Measurements from ENCODE around the gene OCA2.
A peak's percentile ranks its signal among the peaks of the same experiment; 100 is the strongest.

Gene OCA2

DNA sequence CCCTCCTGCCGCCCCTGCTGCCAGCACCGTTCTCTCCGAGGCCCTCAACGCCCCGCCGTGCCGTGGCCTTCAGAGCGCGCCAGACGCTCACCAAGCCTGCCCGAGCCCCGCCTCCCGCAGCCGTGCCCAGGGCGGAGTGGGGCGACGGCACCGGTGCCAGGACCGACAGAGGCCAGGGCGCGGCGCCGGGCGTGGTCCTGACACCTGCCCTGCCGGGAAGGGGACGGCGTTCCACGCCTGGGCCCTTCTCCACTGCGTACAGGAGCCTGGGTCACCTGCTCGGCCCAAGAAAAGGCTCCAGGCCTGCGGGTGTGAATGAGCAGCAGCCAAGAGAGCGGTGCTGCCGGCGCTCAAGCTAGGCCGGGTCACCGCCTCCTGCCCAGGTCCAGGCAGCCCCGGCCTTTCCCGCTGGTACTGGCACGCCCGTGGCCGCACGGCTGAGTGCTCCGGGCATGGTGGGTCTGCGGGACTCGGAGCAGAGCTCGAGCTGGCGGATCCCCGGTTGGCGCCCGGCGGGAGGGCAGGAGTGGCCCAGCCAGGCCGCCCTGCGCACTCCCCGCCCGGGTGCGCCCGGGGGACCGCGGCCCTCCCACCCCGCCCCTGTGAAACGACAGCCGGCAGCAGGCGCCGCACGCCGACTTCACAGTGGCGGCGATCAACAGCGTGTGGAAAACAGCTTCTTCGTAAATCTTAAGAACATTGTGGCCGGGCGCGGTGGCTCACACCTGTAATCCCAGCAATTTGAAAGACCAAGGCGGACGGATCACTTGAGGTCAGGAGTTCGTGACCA lies 4.2 kb downstream of the OCA2 start:
- peaks cover 34% of the 10 kb centered on the region for H3K27me3 ChIP-seq (replicated peaks)
- in situ Hi-C loops (cut with HindIII; ENCODE audit: low pct_ligation_motif_present, low sequenced_read_pairs): no loop called here

DNA sequence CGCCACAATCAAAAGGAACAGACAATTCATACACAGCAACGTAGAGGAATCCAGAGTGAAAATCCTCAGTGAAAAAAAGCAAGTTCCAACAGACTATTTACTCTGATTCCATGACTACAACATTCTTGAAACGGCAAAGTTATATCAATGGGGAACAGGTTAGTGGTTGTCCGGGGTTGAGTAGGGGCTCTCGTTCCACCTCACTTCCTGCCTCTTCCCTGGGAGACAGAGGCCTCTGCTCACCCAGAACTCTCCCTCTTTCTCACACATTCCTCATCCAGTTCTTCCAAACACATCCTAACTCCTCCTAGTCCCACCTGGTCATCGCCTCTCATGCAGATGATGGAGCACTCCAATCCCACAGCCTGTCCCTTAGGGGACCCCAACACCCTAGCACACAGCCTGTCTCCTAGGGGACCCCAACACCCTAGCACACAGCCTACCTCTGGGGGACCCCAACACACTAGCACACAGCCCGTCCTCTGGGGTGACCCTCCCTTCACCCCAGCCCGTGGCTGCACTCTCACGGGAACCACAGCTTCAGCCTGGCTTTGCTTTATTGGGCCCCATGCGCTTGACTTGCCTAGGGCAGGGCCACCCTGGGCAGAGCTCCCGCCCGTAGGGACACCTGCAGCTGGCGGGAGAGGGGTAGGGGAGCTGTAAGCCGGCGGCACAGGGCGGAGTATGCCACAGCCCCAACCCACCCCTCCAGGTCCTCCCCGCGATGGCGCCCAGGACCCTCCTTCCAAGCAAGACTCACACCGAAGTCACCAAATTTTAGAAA lies 5.2 kb downstream of the OCA2 start:
- Histone ChIP-seq H3K4me3 (ENCODE audit: low read depth, low read length) (no peak overlapping the region), H3K27me3 (replicated peaks) (peaks cover 32% of the 10 kb centered on the region), H3K27ac (no peak overlapping the region), H3K36me3 (replicated peaks) (no peaks in the 10 kb centered on the region)
- TF ChIP-seq, protein P1, sequence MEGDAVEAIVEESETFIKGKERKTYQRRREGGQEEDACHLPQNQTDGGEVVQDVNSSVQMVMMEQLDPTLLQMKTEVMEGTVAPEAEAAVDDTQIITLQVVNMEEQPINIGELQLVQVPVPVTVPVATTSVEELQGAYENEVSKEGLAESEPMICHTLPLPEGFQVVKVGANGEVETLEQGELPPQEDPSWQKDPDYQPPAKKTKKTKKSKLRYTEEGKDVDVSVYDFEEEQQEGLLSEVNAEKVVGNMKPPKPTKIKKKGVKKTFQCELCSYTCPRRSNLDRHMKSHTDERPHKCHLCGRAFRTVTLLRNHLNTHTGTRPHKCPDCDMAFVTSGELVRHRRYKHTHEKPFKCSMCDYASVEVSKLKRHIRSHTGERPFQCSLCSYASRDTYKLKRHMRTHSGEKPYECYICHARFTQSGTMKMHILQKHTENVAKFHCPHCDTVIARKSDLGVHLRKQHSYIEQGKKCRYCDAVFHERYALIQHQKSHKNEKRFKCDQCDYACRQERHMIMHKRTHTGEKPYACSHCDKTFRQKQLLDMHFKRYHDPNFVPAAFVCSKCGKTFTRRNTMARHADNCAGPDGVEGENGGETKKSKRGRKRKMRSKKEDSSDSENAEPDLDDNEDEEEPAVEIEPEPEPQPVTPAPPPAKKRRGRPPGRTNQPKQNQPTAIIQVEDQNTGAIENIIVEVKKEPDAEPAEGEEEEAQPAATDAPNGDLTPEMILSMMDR (IDR thresholded peaks at IDR 0.05; ENCODE audit: low read depth, low read length, missing control alignments): no peak
- DNase-seq: no peak
- in situ Hi-C loops (cut with HindIII; ENCODE audit: low pct_ligation_motif_present, low sequenced_read_pairs): no loop called here

More for the DNA sequence above, 4.2 kb downstream of the OCA2 start:
- DNase-seq: no peak
- no peak overlapping the region for H3K27ac ChIP-seq
- TF ChIP-seq, protein P1 (IDR thresholded peaks at IDR 0.05; ENCODE audit: low read depth, low read length, missing control alignments): no peak
- H3K4me3 ChIP-seq (ENCODE audit: low read depth, low read length): peak overlapping the region; percentile 51
- no peaks in the 10 kb centered on the region for H3K36me3 ChIP-seq (replicated peaks)

DNA sequence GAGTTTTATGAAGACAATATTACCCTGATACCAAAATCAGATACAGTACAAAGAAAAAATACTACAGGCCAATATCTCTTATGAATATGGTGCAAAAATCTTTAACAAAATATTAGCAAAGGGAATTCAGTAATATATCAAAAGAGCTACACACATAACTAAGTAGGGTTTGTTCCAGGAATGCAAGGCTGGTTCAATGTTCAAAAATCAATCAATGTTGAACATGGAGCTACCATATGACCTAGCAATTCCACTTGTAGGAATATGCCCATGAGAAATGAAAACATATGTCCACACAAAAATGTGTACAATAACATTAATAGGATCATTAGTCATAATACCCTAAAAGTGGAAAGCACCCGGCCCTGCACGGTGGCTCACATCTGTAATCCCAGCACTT lies 7.8 kb downstream of the OCA2 start:
- in situ Hi-C loops (cut with HindIII; ENCODE audit: low pct_ligation_motif_present, low sequenced_read_pairs): no loop called here
- no peak overlapping the region for H3K4me3 ChIP-seq (ENCODE audit: low read depth, low read length)
- H3K27ac ChIP-seq: no peak overlapping the region
- DNase-seq: no peak
- H3K36me3 ChIP-seq (replicated peaks): no peaks in the 10 kb centered on the region
- TF ChIP-seq, protein P1 (IDR thresholded peaks at IDR 0.05; ENCODE audit: low read depth, low read length, missing control alignments): no peak
- peaks cover 15% of the 10 kb centered on the region for H3K27me3 ChIP-seq (replicated peaks)

DNA sequence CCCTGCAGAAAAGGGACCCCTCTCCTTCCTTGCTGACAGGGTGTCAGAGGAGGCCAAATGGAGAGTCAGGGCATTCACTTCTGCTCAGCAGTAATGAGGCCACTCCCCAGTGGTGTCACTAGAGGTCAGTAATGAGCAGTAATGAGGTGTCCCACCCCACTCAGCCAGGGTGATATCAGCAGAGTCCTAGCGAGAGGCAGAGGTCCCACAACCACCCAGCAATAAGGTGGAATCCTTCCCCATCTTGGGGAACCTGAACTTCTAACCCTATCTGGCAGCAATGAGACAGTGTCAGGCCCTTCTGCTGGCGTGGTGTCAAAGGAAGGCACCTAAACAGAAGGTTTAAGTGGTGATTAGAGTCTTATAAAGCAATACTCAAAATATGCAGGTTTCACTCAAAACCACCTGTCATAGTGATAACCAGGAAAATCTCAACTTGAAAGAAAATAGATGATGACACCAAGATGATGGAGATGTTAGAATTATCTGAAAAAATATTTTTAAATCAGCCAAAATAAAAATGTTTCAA lies 12.9 kb downstream of the OCA2 start:
- Histone ChIP-seq H3K4me3 (ENCODE audit: low read depth, low read length) (no peak overlapping the region), H3K27ac (no peak overlapping the region), H3K36me3 (replicated peaks) (no peaks in the 10 kb centered on the region), H3K27me3 (replicated peaks) (no peaks in the 10 kb centered on the region)
- TF ChIP-seq, protein P1 (IDR thresholded peaks at IDR 0.05; ENCODE audit: low read depth, low read length, missing control alignments): peak; percentile 87
- DNase-seq: peak; percentile 58
- in situ Hi-C loops (cut with HindIII; ENCODE audit: low pct_ligation_motif_present, low sequenced_read_pairs): no loop called here

DNA sequence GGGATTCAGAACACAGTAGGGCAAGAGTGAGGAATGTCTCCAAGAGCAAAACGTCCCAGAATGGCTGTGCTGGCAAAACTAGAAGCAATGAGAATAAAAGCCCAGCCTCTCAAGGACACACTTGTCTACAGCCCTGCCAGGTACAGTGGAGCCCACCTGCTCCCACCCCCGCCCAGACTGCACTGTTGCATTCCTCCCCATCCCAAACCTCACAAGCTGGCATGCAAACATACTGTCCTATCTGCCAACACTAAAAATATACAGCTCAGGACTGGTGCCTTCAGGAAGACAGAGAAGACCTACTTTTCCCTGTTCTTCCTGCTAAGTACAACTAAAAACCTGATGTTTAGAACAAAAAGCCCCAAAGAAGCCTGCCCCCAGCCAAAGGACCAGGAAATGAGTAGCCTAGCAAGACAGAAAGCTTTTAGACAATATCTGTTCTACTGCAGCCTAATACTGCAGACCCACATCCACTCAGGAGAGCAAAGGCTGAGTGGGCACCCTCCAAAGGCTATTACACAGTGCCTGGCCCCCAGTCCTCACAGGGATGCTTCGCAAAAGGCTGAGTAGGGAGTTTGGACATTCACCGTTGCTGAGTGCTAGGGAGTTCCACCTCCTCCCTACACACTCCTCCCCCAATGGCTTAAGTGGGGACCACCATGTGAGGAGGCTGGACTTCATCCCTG lies 13.5 kb downstream of the OCA2 start:
- no peaks in the 10 kb centered on the region for H3K27me3 ChIP-seq (replicated peaks)
- no peak overlapping the region for H3K27ac ChIP-seq
- no peak for DNase-seq
- H3K4me3 ChIP-seq (ENCODE audit: low read depth, low read length): no peak overlapping the region
- TF ChIP-seq, protein P1 (IDR thresholded peaks at IDR 0.05; ENCODE audit: low read depth, low read length, missing control alignments): no peak
- no peaks in the 10 kb centered on the region for H3K36me3 ChIP-seq (replicated peaks)
- in situ Hi-C loops (cut with HindIII; ENCODE audit: low pct_ligation_motif_present, low sequenced_read_pairs): no loop called here
